Mucosa of gallbladder (tissue), 1 donor: Measurements from ENCODE around the gene COX7A2L. TPM values are rescaled to one million over a fixed set of nuclear protein-coding genes. Genes with fewer than 3 reads are reported as not detected.
"Not testable (repeated sequence)": the region's sequence is repeated elsewhere in the genome, so short reads cannot be mapped to it uniquely, and the experiment has no call there.

Experiments used
- DNase-seq: peaks from one replicate; pipeline ENCODE4 v3.0.0-alpha.2; 2020; ENCODE audit warnings: low spot score
- total RNA-seq: library from RNA; stranded (reverse); gene quantifications from one replicate; pipeline ENCODE4 v1.2.1, GENCODE V29; 2021
- donor health status: DM: no; HTN: no; CAD: no.

COX7A2L gene
- total RNA-seq, 1 donor from 2014 or later, result 91.5 TPM

DNA sequence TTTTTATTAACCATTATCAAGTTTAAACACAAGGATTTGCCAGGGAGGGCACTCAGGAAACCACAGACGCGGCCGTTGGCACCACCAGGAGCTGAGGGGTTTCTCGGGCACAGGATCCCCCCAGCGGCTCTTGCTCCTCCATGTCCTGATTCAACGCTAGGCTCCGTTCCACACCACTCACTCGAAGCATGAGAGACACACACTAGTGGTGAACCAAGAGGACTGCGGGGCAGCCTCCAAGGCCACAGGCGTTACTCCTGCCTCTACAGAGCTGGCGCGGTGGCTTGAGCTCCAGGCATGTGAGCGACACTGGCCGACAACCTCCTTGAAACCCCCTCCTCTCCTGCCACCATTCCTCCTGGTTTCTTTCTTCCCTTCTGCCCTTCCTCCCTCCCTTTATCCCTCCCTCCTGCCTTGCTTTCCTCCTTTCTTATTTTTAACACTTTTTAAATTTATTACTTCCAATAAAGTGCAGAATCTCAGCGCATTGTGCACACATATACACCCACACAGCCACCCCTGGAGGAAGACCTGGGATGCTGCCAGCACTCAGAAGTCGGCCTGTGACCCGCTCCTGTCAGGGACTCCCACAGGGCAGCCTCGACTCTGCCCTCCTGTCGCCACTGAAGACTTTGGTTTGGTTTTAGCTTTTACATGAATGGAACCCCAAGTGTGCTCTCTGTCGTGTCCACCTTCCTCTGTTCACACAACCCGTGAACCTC lies 21.7 kb downstream of the COX7A2L start:
- DNase-seq, result no peak

DNA sequence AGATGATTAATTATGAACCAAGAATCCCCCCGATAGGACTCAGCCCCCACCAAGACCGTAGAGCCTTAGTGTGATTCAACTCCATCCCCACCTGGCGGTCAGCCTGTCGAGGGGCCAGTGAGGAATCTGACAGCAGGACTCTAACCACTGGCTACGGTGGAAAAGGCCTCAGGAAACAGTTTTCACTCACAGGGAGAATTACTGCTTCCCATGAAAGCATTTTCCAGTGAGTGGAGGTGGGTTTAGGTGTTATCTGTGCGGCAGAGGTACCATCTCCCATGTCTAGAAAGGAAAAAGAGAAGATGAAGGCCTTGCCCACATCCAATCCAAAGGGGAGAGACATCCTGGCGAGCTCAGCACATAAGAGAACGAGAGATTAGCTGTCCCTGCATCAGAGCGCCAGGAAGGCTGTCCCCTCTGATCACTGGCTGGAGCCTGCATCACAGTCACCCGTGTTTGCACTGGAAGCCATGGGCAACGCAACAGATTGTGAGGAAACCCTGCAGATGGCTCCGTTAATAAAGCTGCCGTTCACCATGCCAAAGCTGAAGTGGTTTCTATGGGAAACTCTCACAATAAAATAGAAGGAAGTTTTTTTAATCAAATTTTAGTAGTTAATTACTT lies 22.3 kb downstream of the COX7A2L start:
- no peak for DNase-seq

DNA sequence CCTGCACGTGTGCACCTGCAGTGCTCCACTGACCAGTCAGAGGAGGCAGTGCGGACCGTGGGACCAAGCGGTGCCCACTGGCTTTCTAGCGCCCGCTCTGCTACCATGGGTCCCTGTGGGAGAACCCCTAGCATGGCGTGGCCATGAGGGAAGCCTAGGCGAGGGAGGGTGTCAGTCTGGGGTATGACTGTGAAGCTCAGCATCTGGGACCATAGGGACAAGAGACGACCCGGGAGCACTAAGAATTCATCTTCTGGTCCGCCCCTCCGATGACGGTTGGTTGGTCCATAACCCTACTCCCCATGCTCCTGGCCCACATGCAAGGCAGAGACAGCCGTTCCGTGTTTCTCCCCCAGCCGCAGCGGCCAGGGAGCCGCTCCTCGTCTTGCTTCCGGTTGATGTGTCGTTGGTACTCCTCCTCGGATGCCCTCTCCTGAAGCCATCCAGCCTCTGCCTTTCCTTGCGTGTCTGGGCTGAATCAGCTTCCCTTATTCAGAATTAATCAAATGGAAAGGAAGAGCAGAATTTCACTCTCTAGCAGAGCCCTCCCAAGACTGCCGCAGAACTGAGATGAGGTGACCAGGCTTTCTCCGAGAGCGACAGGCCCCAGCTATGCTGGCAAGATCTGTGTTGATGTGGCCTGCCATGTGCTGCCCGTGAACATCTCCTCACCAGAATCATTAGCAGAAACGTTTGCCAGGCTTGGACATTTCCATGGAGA lies 23.0 kb downstream of the COX7A2L start:
- DNase-seq, result no peak

DNA sequence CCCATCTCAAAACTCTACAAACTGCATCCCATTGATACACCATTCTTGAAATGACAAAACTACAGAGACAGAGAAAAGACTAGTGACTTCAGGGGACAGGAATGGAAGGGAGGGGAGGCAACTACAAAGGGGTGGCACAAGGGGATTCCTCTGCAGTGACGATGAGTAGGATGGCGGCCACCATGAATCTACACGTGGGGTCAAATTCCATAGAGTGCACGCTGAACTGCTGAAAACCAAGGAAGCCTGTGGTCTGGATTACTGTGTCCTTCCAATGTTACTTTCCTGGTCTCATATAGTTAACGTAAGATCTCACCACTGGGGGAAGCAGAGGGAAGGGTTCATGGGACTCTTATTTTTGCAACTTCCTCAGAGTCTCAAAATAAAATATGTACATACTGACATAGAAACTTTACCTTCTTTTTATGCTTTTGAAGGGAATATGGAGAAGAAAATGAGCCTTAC lies 23.6 kb downstream of the COX7A2L start:
- DNase-seq, result no peak

DNA sequence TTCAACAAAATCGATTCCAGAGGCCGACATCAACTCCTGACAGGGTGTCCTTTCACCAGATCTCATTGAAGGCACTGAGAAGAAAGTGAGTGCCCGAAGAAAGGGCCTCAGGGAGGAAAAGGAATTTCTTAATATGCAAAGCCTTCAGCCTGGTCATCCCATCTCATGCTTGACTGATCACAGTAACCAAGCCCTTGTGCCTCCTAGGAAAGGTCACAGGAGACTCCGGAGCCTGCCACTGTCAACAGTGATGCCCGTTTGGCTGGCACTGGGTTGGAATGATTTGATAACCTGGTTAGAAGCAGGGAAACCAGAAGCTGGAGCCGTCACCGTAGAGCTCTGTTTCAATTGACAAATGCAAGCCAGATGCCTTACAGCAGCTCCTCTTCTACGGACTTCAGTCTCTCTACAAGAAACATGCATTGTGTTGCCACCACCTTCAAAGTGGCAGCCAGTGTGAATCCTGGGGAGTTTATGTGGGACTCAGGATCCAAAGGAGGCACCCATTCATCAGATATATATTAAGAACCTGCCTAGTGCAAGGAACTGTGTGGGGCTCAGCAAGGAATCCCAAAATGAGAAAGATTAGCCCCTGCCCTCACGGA lies 24.6 kb downstream of the COX7A2L start:
- no peak for DNase-seq

DNA sequence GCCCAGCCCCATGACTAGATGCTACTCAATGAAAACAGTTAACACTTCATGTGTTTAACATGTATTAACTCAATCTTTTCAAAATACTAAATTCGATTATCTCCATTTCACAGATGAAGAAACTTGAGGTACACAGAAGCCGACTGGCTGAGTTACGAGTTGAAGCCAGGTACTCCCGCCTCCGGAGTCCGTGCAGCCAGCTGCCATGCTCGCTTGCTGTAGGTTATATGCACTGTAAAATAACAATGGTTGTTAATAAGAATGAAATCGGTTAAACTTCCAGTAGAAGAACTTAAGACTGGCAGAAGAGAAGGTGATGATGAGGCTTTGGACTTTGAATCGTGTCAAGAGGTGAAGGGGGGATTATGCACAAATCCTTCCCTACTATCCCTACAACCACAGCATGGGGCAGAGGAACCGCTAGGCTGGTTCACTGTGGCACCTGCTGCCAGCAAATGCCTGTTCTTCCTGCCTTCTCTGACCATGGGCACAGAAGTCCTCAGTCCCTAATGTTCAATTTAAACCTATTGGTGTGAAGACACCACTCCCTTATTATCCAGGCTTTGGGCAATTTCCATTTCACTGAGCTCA lies 25.4 kb downstream of the COX7A2L start:
- DNase-seq, result no peak

DNA sequence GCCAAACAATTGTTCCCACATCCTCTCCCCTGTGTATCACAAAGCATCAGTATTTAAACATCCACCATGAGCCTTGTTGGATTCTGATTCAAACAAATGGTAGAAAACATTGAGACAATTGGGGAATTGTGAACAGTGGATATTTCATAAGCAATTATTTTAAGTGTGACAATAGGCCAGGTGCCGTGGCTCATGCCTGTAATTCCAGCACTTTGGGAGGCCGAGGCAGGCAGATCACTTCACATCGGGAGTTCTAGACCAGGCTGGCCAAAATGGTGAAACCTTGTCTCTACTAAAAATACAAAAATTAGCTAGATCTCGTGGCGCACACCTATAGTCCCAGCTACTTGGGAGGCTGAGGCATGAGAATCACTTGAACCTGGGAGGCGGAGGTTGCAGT lies 26.2 kb downstream of the COX7A2L start:
- DNase-seq, result not testable (repeated sequence)

DNA sequence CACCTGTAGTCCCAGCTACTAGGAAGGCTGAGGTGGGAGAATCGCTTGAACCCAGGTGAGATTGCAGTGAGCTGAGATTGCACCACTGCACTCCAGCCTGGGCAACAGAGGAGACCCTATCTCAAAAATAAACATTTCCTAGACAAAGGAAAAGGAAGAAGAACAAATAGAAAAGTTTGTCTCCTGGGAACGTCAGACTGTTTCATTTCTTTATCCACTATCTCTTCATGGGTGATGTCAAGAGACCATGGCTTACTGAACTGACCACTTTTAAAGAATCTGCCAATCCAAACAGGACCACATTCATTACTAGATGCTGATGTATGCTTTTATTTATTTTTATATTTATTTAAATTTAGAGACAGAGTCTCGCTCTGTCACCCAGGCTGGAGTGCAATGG lies 26.8 kb downstream of the COX7A2L start:
- no peak for DNase-seq

DNA sequence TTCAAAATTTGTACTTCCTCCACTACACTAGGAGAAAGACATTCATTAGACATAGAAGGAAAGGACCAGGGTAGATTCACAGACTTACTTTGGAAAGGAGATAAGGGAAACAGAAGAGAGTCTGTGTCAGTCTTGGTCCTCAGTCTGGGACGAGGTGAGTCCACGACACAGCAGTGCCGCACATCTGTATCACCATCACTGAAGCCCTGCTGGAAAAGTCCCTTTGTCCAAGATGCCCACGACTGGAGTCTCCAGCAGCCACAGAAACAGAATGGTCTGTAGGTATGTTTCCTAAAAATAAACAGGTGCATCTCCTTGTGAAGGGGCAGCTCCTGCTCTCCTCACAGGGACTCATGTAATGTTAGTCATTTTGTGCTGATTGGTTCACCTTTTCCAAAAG lies 27.4 kb downstream of the COX7A2L start:
- no peak for DNase-seq

DNA sequence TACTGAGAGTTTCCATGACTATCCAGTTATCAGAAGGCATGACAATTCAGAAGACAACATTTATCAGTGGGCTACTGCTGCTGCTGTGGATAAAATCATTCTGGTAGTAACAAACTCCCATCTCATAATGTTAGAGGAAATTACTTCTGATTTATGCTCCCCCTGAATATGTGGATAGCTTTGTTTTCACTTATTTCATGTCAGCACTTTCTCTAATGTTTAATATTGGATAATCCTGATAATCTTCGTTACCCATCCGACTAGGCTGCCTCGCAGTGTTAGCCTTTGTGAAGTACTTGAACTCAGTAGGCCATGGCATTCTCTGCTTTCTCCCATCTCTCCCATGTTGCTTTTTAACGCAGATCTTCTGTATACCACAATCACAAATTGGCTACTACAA lies 28.4 kb downstream of the COX7A2L start:
- DNase-seq, result no peak

DNA sequence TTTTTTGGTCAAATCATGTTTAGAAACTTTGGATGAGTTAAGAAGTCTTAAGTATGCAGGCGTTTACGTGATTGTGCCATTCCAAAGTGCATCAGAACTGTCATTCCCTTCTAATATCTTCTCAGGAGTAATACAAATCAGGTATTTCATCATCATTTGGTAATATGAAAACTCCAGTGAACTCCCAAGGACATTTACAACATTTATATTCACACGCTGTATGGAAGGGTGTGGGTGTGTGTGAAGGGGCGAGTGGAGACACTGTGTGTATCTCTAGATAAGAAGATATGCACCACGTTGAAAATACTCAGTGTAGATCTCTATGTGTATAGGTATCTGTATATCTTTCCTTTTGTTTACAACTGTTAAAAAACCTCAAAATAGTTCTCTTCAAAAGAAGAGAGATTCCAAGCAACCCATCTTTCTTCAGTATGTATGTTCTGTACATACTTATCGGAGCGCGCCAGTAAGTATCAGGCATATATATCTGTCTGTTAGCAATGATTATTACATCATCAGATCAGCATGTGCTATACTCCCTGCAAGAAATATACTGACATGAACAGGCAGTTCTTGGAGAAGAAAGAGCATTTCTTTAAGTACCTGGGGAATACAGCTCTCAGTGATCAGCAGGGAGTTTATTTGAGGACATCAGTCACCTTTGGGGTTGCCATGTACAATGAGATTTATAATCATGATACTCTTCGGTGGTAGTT lies 29.3 kb downstream of the COX7A2L start:
- no peak for DNase-seq

DNA sequence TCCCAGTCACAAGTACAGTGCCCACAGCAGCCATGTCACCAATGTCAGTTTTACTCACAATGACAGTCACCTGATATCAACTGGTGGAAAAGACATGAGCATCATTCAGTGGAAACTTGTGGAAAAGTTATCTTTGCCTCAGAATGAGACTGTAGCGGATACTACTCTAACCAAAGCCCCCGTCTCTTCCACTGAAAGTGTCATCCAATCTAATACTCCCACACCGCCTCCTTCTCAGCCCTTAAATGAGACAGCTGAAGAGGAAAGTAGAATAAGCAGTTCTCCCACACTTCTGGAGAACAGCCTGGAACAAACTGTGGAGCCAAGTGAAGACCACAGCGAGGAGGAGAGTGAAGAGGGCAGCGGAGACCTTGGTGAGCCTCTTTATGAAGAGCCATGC lies 31.3 kb downstream of the COX7A2L start:
- no peak for DNase-seq

DNA sequence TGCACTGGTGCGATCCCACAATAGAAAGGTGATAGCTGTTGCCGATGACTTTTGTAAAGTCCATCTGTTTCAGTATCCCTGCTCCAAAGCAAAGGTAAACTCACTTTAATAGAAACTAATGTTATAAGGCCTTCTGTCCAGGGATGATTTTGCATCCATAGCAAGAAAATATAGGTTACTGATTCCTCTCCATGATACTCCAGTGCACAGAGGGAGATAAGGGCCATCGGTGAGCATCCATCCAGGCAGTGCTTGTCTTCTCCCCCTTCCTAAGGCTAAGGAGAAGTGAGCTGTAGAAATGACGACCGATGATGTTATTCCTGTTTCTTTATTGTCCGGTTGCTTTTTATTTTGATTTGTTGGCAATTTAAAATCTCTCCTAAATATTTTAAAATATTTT lies 32.1 kb downstream of the COX7A2L start:
- no peak for DNase-seq

DNA sequence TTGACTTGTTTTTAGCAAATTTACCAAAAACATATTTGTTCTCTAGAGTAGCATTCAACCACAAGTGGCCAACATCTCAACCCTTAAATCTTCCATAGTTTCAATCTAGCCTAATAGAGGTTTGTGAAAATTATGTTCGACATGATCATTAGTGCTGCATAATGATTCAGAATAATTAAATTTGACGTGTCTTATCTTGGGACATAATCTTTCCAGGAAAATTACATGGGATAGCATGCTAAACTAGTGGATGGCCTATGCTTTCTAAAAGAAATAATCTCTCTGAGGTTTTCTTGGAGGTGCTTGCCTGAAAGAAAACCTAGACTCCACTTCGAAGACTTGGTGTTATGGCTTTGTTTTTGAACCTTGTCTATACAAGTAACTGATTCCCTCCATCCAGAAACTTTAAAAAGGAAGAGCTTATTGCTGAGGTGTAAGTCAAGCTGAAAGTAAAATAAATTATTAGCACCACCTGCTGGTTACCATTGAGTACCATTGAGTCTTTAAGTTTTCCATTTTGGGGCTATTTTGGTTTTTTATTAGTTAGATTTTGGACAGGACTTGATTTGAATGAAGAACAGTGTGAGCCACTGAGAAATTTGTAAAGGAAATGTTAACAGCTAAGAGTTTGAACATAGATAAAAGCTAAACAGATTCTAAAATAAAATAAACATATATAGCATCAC lies 32.7 kb downstream of the COX7A2L start:
- DNase-seq, result no peak

DNA sequence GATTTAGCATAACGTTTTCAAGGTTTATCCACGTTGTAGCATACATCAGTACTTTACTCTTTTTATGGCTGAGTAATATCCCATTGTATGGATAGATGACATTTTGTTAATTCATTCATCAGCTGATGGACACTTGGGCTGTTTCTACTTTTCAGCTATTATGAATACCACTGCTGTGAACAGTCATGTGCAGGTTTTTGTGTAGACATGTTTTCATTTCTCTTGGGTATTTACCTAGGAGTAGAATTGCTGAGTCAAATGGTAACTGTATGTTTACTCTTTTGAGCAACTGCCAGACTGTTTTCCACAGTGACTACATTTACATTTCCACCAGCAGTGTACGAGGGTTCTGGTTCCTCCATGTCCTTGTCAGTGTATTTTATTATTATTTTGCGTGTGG lies 33.9 kb downstream of the COX7A2L start:
- no peak for DNase-seq

DNA sequence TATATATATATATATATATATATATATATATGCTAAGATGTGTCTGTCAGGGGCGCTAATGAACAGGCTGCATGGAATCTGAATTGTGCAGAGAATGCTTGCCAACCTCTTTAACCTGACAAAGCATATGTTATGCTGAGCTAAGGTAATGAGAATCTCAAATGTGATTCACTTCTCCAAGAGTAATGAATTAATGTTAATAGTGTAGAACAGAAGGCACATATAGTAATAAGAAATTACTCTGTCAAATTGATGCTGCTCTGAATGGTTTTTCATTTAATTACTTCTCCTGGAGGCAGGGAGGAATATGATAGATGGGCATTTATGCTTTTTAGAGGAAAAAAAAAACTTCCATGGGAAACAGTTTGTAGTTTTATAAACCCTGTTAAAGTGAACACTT lies 35.4 kb downstream of the COX7A2L start:
- no peak for DNase-seq

DNA sequence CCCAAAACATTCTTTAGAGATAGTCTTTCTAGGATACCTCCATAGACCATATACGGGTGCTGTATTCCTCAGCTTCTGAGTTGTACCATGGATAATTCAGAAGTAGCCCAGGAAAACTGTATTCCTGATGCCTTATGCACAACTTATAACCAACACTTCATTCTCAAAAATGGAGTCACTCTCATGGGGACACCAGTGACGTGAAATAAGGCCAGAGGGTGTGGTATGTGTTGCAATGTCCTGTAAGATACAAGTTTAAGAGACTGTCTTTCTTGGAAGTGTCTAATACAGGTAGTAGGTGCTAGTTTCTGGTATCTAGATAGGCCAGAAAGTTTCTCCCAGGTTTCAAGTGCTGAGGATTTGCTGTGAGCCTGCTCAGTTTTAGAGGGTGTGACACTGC lies 36.1 kb downstream of the COX7A2L start:
- DNase-seq, result no peak

DNA sequence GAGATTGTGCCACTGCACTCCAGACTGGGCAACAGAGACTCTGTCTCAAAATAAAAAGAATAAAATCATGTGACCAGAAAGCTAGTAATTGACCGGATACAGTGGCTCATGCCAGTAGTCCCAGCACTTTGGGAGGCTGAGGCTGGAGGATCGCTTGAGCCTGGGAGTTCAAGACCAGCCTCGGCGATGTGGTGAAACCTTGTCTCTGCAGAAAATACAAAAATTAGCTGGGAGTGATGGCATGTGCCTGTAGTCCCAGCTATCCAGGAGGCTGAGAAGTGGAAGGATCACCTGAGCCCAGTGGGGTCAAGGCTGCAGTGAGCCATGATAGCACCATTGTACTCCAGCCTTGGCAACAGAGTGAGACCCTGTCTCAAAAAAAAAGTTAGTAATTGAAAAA lies 36.8 kb downstream of the COX7A2L start:
- no peak for DNase-seq

DNA sequence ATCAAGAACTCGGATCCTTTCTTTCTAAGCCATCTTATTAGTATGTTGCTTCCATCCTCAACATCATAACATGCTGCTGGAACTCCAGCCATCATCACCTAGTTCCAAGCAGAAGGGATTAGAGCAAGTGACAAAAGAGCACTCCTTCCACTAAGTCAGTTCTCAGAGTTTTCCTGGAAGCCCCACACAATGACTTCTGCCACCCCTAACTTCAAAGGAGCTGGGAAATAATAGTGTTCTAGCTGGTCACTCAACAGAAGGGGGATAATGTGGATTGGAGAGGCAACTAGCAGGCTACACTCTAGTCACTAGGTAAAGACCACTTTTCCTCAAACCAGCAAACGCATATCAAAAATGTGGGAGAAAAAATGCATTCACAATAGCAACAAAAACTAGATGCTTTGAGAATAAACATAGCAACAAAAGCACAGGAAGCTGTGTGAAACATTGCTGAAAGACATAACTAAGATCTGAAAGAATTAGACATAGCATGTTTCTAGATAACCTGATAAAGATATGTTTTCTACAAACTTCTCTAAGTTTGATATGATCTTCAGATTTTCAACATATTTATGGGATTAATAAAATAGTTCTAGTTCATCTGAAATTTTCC lies 39.5 kb downstream of the COX7A2L start:
- DNase-seq, result no peak

DNA sequence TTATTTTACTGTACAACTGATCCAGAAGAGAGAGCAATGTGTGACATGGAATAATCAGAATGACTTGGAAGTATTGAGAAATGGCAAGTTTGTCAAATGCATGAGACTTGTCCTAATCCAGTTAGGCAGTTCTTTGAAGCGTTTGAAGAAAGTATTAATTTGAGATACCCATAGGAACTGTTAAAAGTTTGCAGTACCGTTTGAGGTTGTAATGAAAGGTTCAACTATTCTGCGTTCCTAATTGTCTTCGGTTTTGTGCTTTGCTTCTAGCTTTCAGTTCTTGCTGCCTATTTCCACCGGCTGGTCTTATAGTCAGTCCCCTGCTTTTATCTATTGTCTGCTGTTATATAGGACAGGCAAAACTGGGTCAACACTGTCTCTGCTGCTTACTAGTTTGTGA lies 41.8 kb downstream of the COX7A2L start:
- DNase-seq, result no peak

DNA sequence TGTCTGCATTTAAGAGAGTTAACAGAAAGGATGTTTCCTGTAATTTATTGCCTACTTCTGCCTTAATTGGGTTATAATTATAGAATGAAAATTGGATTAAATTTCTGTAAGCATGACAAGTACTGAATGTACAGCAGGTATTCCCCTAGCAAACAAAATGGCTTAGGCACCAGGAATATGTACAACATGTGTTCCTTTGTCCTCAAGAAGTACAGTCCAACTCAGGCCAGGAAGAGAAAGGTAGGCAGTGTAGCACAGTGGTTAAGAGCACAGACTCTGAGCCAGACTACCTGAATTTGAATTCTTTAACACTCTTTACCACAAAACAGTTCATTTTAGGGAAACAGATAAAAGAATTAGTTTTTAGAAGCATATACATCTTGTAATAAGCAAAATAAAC lies 43.1 kb downstream of the COX7A2L start:
- DNase-seq, result no peak
